GM18505 (cell line): Measurements from ENCODE around the gene OR2F1.
A peak's percentile ranks its signal among the peaks of the same experiment; 100 is the strongest.

Experiments used
- ATAC-seq: cut with Tn5 transposase; IDR thresholded peaks from one replicate; pipeline ENCODE4 v1.9.1; 2021; ENCODE audit not compliant: unreplicated experiment
- POLR2A ChIP-seq: IDR thresholded peaks from 4 replicates; pipeline ENCODE4 v1.6.1; 2011; ENCODE audit warnings: borderline replicate concordance; ENCODE audit not compliant: insufficient read depth, insufficient read length; ENCODE audit errors: extremely low read depth

Gene OR2F1

GRCh38 chr7:143973870-143974416, 19.3 kb downstream of the OR2F1 start:
- no peak for TF ChIP-seq POLR2A

DNA sequence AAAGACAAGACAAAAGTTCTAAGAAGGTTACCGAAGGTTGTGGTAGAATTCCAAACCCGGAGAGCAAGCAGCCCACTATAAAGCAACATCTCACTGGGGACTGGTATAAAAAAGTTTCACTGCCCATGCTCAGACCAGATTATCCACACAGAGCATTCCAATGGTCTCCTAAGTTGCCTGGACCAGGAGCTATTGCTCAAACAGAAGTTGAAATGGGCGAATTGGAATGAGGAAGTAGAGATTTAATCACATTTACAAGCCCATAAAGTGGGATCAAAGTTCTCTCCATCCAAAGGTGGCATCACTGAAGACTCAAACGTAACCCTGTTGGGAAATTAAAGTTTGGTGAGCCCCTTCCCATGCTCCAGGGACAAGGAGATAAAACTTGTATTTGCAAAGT, 19.8 kb downstream of the OR2F1 start:
- ATAC-seq, result no peak
- no peak for TF ChIP-seq POLR2A

More at GRCh38 chr7:143973870-143974416, 19.3 kb downstream of the OR2F1 start:
- ATAC-seq, result no peak

DNA sequence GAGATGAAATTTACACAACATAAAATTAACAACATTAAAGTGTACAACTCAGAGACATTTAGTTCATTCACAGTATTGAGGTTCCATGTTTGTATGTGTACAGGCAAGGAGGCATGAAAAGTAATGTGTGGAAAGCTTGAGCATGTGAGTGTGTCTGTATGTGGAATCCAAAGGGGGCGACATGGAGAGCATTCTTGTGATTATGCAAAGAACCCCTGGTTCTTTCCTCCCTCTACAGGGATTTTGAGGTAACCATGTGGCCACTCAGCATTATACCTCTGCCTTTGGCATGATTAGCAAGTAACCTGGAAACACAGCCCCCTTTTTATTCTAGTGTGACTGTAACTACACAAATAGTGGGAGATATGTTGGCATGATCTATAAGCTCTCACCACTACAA, 21.0 kb downstream of the OR2F1 start:
- ATAC-seq, result no peak
- no peak for TF ChIP-seq POLR2A

GRCh38 chr7:143978585-143978984, 23.9 kb downstream of the OR2F1 start:
- no peak for TF ChIP-seq POLR2A
- ATAC-seq, result no peak

DNA sequence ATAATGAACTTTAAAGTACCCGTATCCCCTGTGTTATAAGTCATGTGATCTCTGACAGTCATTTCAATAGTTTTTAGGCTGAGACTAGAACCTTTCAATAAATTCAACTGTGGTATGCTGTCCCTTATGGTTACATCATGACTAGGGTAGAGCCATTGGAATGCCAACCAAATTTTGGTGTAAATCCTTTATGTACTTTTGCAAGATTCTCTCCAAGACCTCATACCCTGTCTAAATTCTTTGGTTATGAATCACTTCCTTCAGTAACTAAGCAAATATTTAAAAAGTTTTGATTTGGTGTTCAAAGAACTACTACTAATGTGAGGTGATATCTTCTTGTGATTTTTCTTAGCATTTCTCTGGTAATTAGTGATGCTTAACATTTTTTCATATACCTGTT, 24.7 kb downstream of the OR2F1 start:
- ATAC-seq, result no peak
- no peak for TF ChIP-seq POLR2A

DNA sequence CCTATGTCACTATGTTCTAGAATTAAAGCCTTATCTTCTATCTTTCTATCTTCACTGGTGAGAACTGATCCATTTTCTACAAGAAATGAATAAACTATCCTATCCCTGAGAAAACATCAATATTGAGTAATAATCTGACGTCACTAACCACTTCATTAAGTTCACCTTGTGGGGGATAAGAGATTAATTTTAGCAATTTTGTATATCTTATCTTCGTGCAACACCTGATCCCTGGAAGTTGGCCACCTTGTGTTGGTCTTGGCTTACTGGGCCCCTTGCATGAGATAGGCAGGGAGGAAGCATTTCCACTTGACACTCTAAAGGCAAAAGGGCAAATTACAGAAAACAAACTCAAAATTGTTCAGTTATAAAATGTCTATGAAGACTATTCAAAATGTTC, 25.4 kb downstream of the OR2F1 start:
- no peak for TF ChIP-seq POLR2A
- ATAC-seq, result no peak

- ATAC-seq, result no peak
- TF ChIP-seq POLR2A, result no peak
These were observed 26.3 kb downstream of the OR2F1 start for GRCh38 chr7:143980746-143981510.

DNA sequence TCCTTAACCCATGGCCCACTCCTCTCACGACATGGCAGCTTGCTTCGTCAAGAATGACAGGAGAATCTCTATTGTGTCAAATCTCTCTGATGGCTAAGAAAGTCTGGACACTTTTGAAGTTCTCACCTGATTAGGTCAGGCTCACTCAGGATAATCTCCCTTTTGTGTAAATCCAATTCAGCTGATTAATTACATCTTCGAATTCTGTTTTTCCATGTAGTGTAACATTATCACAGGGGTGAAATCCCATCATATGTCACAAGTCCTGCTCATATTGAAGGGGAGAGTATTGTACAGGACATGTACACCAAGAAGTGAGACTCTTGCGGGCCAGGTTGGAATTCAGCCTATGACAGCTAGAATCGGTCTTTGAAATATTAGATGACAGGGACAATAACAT, 29.3 kb downstream of the OR2F1 start:
- no peak for TF ChIP-seq POLR2A
- no peak for ATAC-seq

- TF ChIP-seq POLR2A, result no peak
- ATAC-seq, result peak; percentile 81
These were observed 32.9 kb downstream of the OR2F1 start for GRCh38 chr7:143987513-143987912.

- no peak for ATAC-seq
- no peak for TF ChIP-seq POLR2A
These were observed 34.5 kb downstream of the OR2F1 start for GRCh38 chr7:143988976-143989745.

GRCh38 chr7:143992670-143993069, 38.0 kb downstream of the OR2F1 start:
- no peak for ATAC-seq
- no peak for TF ChIP-seq POLR2A

DNA sequence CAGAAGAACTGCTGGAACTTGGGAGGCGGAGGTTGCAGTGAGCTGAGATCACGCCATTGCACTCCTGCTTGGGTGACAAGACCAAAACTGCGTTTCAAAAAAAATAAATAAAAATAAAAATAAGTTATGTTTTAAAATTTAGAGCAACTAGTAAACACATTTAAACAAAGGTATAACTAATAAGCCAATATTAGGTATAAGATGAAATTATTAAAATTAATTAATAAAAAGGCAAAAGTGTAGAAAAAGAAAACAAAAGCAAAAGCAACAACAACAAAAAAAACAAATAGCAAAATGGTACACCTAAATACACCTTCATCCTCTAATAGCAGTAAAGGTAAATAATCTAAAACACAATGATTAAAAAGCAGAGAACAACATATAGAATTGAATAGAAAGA, 39.3 kb downstream of the OR2F1 start:
- no peak for TF ChIP-seq POLR2A
- ATAC-seq, result no peak

DNA sequence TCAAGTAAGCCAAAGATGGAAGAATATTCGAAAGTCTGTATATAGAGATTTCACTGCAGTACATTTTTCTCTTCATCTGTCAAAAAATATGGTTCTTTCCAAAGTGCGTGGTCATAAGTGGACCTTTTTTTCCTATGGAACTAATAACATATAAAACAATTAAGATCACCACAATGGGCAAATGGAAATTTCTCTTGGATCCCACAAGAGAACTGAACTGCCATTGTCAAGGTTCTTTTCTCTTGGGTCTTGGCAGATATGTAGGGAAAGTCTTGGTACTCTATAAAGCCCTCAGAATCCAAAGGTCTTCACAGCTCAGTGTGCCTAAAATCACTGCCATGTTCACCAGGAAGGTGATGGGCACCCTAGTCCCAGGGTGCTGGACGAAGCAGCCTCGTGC, 45.4 kb downstream of the OR2F1 start, which contains the start of gene OR6B1:
Gene OR6B1 (plus strand): TSS at position 301 of the 400 bp plus-strand sequence. CDS start 3,677 bp downstream, outside the sequence.
- no peak for TF ChIP-seq POLR2A
- ATAC-seq, result no peak

DNA sequence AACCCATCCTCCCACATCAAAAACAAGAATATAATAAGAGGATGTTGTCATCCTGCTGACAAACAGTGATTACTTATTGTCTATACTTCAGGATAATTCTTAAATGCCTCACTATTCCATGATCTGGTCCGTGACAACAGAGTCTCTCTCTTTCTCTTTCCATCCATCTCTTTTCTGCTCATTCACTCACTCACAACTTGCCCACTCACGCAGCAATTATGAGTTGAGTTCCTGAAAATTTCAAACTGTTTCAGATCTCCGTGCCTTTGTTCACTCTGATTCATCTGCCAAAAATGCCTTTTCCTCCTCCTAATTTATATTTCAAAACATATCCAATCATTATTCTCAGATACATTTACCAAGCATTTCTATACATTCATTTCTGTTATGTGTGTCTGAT, 46.9 kb downstream of the OR2F1 start:
- no peak for TF ChIP-seq POLR2A
- ATAC-seq, result no peak

DNA sequence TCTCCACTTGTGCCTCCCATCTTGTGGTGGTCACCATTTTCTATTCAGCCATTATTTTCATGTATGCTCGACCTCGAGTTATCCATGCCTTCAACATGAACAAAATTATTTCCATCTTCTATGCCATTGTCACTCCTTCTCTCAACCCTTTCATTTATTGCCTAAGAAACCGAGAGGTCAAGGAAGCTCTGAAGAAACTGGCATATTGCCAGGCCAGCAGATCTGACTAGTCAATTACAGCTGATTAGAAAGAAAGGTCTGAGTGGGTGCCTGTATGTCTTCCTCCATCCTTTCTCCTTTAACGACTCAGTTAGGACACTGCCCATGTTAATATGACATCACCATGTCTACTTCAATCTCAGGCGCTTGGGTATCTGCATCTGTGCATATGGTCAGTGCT, 50.1 kb downstream of the OR2F1 start:
- no peak for TF ChIP-seq POLR2A
- ATAC-seq, result no peak
